Epithelial cell of esophagus (primary cell): Measurements from ENCODE around the gene OTOGL.

ENCODE experiments used
- DNase-seq: peaks from one replicate; pipeline ENCODE4 v3.0.0; 2010; ENCODE audit warnings: low read depth
- H3K4me3 ChIP-seq: 2 replicates; pipeline ENCODE4 v1.5.1; 2011; ENCODE audit warnings: mild to moderate bottlenecking, low read length, control low read depth
- TF ChIP-seq, protein P1 (sequence below): IDR thresholded peaks from 2 replicates; pipeline ENCODE4 v1.5.1; 2011; ENCODE audit warnings: low read depth, mild to moderate bottlenecking, low read length, control low read depth, inconsistent platforms; ENCODE audit not compliant: insufficient read depth; ENCODE audit errors: missing control alignments

Gene OTOGL

DNA sequence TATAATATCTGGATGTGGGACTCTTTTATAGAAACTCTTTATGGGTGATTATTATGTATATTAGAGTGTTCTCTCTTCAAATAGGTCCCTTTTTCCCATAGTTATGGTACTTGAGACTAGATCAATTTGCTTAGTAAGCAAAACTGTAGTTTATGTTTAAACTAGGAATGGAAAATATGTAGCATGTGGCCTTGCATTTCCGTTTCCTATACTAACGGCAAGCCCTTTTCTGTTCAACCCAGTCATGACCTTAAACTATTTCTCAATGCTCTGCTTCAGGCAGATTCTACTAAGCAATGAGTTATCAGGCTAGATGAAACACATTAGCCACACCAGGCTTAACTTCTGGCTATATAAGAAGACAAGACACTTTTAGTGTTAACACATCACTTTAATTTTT is 84.6 kb downstream of the OTOGL start:
- TF ChIP-seq, protein P1, sequence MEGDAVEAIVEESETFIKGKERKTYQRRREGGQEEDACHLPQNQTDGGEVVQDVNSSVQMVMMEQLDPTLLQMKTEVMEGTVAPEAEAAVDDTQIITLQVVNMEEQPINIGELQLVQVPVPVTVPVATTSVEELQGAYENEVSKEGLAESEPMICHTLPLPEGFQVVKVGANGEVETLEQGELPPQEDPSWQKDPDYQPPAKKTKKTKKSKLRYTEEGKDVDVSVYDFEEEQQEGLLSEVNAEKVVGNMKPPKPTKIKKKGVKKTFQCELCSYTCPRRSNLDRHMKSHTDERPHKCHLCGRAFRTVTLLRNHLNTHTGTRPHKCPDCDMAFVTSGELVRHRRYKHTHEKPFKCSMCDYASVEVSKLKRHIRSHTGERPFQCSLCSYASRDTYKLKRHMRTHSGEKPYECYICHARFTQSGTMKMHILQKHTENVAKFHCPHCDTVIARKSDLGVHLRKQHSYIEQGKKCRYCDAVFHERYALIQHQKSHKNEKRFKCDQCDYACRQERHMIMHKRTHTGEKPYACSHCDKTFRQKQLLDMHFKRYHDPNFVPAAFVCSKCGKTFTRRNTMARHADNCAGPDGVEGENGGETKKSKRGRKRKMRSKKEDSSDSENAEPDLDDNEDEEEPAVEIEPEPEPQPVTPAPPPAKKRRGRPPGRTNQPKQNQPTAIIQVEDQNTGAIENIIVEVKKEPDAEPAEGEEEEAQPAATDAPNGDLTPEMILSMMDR: no peak
- peak; percentile 27 for DNase-seq
- H3K4me3 ChIP-seq: no peak overlapping the region

DNA sequence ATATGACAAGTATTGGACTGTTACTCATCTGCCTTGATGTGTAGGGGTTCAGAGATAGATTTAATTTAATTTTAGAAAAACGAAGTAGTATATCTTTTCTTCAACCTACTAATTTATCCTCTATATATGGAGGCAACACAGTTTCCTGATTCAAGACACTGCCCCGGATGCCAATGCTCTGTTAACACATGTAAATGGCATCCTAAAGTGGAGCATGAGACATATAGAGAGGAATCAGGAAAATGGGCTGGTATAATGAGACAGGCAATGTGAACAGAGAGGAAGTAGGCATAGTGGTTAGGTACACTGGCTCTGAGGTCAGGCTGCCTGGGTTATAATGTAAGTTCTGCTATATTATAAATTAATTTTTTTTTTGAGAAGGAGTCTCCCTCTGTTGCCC is 85.6 kb downstream of the OTOGL start:
- TF ChIP-seq, protein P1: no peak
- no peak overlapping the region for H3K4me3 ChIP-seq
- peak; percentile 3 for DNase-seq

DNA sequence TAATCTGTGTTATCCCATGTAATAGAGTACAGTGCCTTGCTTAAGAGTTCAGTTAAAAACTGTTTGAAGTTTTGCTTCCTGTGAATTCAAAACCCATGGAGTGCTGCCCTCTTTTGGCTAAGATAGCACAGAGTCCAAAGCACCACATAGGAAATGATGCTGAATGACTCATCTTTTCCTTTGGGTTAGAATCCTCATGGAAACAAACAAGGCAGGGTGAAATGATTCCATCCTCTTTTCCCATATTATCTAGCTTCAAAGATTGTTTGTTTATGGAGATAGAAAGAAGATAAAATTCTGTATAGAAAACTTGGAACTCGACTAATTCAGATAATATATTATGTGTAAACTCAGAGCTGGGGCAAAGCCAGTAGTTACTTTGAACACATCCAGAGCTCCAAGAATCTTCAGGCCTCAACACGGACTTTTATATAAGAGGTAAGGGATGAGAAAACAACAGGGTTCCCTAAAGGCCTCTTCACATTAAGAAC is 87.4 kb downstream of the OTOGL start:
- no peak overlapping the region for H3K4me3 ChIP-seq
- DNase-seq: peak; percentile 85
- TF ChIP-seq, protein P1: peak; percentile 90

DNA sequence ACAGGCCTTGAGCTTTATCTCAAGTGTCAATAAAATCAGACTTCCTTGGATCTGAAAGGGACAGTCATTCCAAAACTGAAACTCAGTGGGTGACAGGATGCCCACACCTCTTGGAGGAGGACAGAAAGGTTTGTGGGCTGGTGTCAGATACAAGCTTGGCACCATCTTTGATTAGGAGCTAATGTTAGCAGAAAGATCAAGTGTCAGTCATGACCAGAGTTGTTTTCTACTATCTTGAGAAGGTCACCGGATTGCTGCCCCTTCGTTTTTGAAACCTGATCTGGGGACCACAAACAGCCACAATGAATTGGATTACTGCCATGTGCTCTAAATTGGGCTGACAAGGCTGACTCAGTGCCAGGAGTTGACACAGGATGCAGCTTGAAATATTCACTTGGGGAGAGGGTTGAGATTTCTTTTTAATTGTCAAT is 88.3 kb downstream of the OTOGL start:
- DNase-seq: peak; percentile 20

DNA sequence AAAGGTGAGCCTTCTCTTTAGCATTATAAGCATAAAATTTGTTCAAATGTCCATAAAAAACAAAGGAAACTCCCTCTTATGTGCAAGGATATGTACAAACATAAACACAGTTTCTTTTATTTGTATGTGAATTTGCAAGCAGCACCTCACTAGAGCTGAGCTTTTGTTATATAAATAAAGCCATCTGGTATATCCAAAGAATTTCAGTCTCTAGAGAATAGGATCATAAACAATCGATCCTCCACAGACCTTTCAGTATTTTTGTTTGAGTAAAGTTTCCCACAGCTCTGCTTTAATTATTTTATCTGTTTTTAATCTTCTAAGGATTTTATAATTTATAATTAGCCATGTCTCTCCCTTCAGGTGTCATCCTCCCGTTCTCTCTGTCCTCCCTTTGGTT is 89.2 kb downstream of the OTOGL start:
- no peak overlapping the region for H3K4me3 ChIP-seq

More for the DNA sequence above, 88.3 kb downstream of the OTOGL start:
- no peak overlapping the region for H3K4me3 ChIP-seq
- TF ChIP-seq, protein P1: no peak

DNA sequence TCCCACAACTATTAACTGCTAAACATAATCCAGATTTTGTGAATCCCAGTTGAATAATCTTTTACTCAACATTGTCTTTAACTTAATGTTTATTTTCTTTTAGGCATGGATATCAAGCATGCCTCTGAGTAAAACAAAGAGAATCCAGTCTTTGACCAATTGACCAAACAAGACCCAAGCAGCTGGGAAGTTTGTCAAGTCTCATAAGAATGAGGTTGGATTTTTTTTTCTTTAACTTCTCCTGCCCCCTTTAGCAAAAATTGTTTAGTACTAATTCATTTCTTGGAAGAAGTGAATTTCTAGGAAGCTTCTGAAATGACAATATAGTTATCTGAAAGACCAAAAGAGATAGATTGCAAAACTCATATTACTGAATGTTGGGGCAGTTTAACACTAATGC is 89.9 kb downstream of the OTOGL start:
- H3K4me3 ChIP-seq: no peak overlapping the region
- no peak for DNase-seq
- TF ChIP-seq, protein P1: no peak

More for the DNA sequence above, 89.2 kb downstream of the OTOGL start:
- no peak for DNase-seq
- TF ChIP-seq, protein P1: no peak

DNA sequence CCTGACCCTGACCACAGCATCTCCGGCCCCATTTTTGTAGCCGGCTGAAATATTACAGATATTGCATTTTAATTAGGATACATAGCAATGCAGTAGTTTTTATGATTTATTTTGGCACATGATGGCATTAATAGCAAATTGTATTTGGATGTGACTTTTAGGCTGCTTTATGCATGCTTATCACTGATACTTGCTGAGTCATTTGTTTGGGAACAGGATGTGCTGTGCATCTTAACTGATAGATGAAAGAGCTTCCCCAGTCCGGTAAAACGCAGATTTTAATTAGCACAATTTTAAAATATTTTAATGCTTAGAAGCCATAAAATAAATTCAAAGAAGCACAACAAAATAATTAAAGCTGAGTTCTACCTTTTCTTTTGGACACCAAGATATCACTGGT is 90.7 kb downstream of the OTOGL start:
- DNase-seq: no peak
- H3K4me3 ChIP-seq: no peak overlapping the region
- TF ChIP-seq, protein P1: no peak
